NCI-H1694 (cell line): ENCODE results near the gene KCNJ3.

Source experiments
- DNase-seq: peaks from one replicate; lab custom pipeline; 2025; lab: John Stamatoyannopoulos, UW

The KCNJ3 gene

GRCh38 chr2:154706660-154707059 is 8.2 kb downstream of the KCNJ3 start:
- no peak for DNase-seq

- DNase-seq, result no peak
These were observed 9.6 kb downstream of the KCNJ3 start for GRCh38 chr2:154707994-154708575.

- DNase-seq, result peak; percentile 98
These were observed 10.7 kb downstream of the KCNJ3 start for GRCh38 chr2:154709215-154709614.

- DNase-seq, result no peak
These were observed 11.6 kb downstream of the KCNJ3 start for GRCh38 chr2:154710078-154710477.

GRCh38 chr2:154710685-154711084 is 12.2 kb downstream of the KCNJ3 start:
- no peak for DNase-seq

- peak; percentile 91 for DNase-seq
These were observed 15.2 kb downstream of the KCNJ3 start for GRCh38 chr2:154713675-154714074.

- DNase-seq, result no peak
These were observed 22.2 kb downstream of the KCNJ3 start for GRCh38 chr2:154720651-154721050.

- no peak for DNase-seq
These were observed 25.8 kb downstream of the KCNJ3 start for GRCh38 chr2:154724194-154724797.

- DNase-seq, result peak; percentile 98
These were observed 41.9 kb downstream of the KCNJ3 start for GRCh38 chr2:154740361-154740760.

- DNase-seq, result peak; percentile 30
These were observed 60.4 kb downstream of the KCNJ3 start for GRCh38 chr2:154758871-154759270.

- no peak for DNase-seq
These were observed 64.1 kb downstream of the KCNJ3 start for GRCh38 chr2:154762638-154763037.

- DNase-seq, result no peak
These were observed 73.3 kb downstream of the KCNJ3 start for GRCh38 chr2:154771664-154772284.

- no peak for DNase-seq
These were observed 78.3 kb downstream of the KCNJ3 start for GRCh38 chr2:154776825-154777224.

GRCh38 chr2:154794406-154794805 is 95.9 kb downstream of the KCNJ3 start:
- no peak for DNase-seq

- DNase-seq, result no peak
These were observed 97.2 kb downstream of the KCNJ3 start for GRCh38 chr2:154795651-154796050.

- no peak for DNase-seq
These were observed 106.0 kb downstream of the KCNJ3 start for GRCh38 chr2:154804451-154804850.

GRCh38 chr2:154813636-154814035 is 115.1 kb downstream of the KCNJ3 start:
- no peak for DNase-seq

GRCh38 chr2:154814856-154815255 is 116.4 kb downstream of the KCNJ3 start:
- no peak for DNase-seq

GRCh38 chr2:154825358-154825757 is 126.9 kb downstream of the KCNJ3 start:
- no peak for DNase-seq

GRCh38 chr2:154826827-154827226 is 128.3 kb downstream of the KCNJ3 start:
- DNase-seq, result no peak

- peak; percentile 14 for DNase-seq
These were observed 128.8 kb downstream of the KCNJ3 start for GRCh38 chr2:154827286-154827685.

- DNase-seq, result no peak
These were observed 134.2 kb downstream of the KCNJ3 start for GRCh38 chr2:154832711-154833110.

- DNase-seq, result no peak
These were observed 138.1 kb downstream of the KCNJ3 start for GRCh38 chr2:154836632-154837031.

- no peak for DNase-seq
These were observed 138.5 kb downstream of the KCNJ3 start for GRCh38 chr2:154837035-154837434.
